Measurements from ENCODE around the gene GAREM2. TPM values are rescaled to one million over a fixed set of nuclear protein-coding genes. Genes with fewer than 3 reads are reported as not detected.

The GAREM2 gene
- total RNA-seq, 2 experiments from 2014 or later: not detected

GRCh38 chr2:26176279-26176615, 3.4 kb downstream of the GAREM2 start:
- CTCF ChIA-PET (ENCODE audit: unreplicated experiment): no interaction called here
- no peaks in the 10 kb centered on the region for H3K4me1 ChIP-seq (ENCODE audit: insufficient read depth, low read length, poor library complexity, severe bottlenecking)
- no peaks in the 10 kb centered on the region for H3K9me2 ChIP-seq (ENCODE audit: insufficient read depth, low read length)
- no peaks in the 10 kb centered on the region for H3K36me3 ChIP-seq (ENCODE audit: insufficient read depth, low read length)
- no peak overlapping the region for H3K4me2 ChIP-seq (ENCODE audit: low read length)
- H3K4me3 ChIP-seq (ENCODE audit: low read depth, low read length, poor library complexity, severe bottlenecking): no peak overlapping the region
- no peak overlapping the region for H2AFZ ChIP-seq (ENCODE audit: low read length)
- intact Hi-C loops (cut with micrococcal nuclease; ENCODE audit: unreplicated experiment): no loop called here
- POLR2A ChIA-PET: interaction anchor here (0.6 kb wide), 1 partner anchor 663 kb away, joined by 5 read pairs; no protein-coding TSS in a partner anchor
- H4K20me1 ChIP-seq (ENCODE audit: insufficient read depth, low read length): no peaks in the 10 kb centered on the region
- H3K9me3 ChIP-seq (ENCODE audit: low read length): no peaks in the 10 kb centered on the region
- TF ChIP-seq EZH2phosphoT487 (IDR thresholded peaks at IDR 0.05; ENCODE audit: borderline replicate concordance, low read depth, low read length) (no peak), CTCF (conservative IDR thresholded peaks at IDR 0.05; ENCODE audit: low read length) (no peak)
- no peak for DNase-seq (ENCODE audit: low spot score)
- no TSS peak for BruUV-seq (replicated peaks)
- H3K79me2 ChIP-seq (ENCODE audit: insufficient read depth, low read depth, low read length): no peaks in the 10 kb centered on the region
- no peak overlapping the region for H3K27ac ChIP-seq (ENCODE audit: low read depth, low read length, poor library complexity, severe bottlenecking)

- Histone ChIP-seq H3K4me2 (ENCODE audit: low read length) (no peak overlapping the region), H3K79me2 (ENCODE audit: insufficient read depth, low read depth, low read length) (no peaks in the 10 kb centered on the region), H3K4me3 (ENCODE audit: low read depth, low read length, poor library complexity, severe bottlenecking) (no peak overlapping the region), H3K9me3 (ENCODE audit: low read length) (no peaks in the 10 kb centered on the region), H3K27ac (ENCODE audit: low read depth, low read length, poor library complexity, severe bottlenecking) (no peak overlapping the region), H3K4me1 (ENCODE audit: insufficient read depth, low read length, poor library complexity, severe bottlenecking) (no peaks in the 10 kb centered on the region), H2AFZ (ENCODE audit: low read length) (no peak overlapping the region), H3K36me3 (ENCODE audit: insufficient read depth, low read length) (no peaks in the 10 kb centered on the region), H3K9me2 (ENCODE audit: insufficient read depth, low read length) (no peaks in the 10 kb centered on the region), H4K20me1 (ENCODE audit: insufficient read depth, low read length) (no peaks in the 10 kb centered on the region)
- no TSS peak for BruUV-seq (replicated peaks)
- POLR2A ChIA-PET: no interaction called here
- intact Hi-C loops (cut with micrococcal nuclease; ENCODE audit: unreplicated experiment): no loop called here
- CTCF ChIA-PET (ENCODE audit: unreplicated experiment): no interaction called here
- TF ChIP-seq EZH2phosphoT487 (IDR thresholded peaks at IDR 0.05; ENCODE audit: borderline replicate concordance, low read depth, low read length): no peak
- no peak for TF ChIP-seq CTCF (conservative IDR thresholded peaks at IDR 0.05; ENCODE audit: low read length)
- no peak for DNase-seq (ENCODE audit: low spot score)
Measured at GRCh38 chr2:26177122-26177521, 4.2 kb downstream of the GAREM2 start.

- Histone ChIP-seq H3K79me2 (ENCODE audit: insufficient read depth, low read depth, low read length) (no peaks in the 10 kb centered on the region), H3K4me2 (ENCODE audit: low read length) (no peak overlapping the region), H3K4me3 (ENCODE audit: low read depth, low read length, poor library complexity, severe bottlenecking) (no peak overlapping the region), H4K20me1 (ENCODE audit: insufficient read depth, low read length) (no peaks in the 10 kb centered on the region), H3K9me2 (ENCODE audit: insufficient read depth, low read length) (no peaks in the 10 kb centered on the region), H3K9me3 (ENCODE audit: low read length) (no peaks in the 10 kb centered on the region), H3K36me3 (ENCODE audit: insufficient read depth, low read length) (no peaks in the 10 kb centered on the region), H3K4me1 (ENCODE audit: insufficient read depth, low read length, poor library complexity, severe bottlenecking) (no peaks in the 10 kb centered on the region), H3K27ac (ENCODE audit: low read depth, low read length, poor library complexity, severe bottlenecking) (no peak overlapping the region), H2AFZ (ENCODE audit: low read length) (no peak overlapping the region)
- no peak for DNase-seq (ENCODE audit: low spot score)
- BruUV-seq (replicated peaks): no TSS peak
- ChIA-PET POLR2A (interaction anchor here (0.6 to 1.2 kb wide), 4 partner anchors 34 to 492 kb away, joined by 4 to 7 read pairs (median 4); partner anchors contain the start of gene RAB10), CTCF (ENCODE audit: unreplicated experiment) (no interaction called here)
- intact Hi-C loops (cut with micrococcal nuclease; ENCODE audit: unreplicated experiment): no loop called here
- no peak for TF ChIP-seq EZH2phosphoT487 (IDR thresholded peaks at IDR 0.05; ENCODE audit: borderline replicate concordance, low read depth, low read length)
- TF ChIP-seq CTCF (conservative IDR thresholded peaks at IDR 0.05; ENCODE audit: low read length): no peak
Measured at GRCh38 chr2:26178246-26178645, 5.4 kb downstream of the GAREM2 start.
